Glutamatergic neuron (in vitro differentiated cells): ENCODE measurements around the gene ALG8. TPM values are rescaled to one million over a fixed set of nuclear protein-coding genes. Genes with fewer than 3 reads are reported as not detected.

ENCODE experiments used
- DNase-seq: peaks from one replicate; pipeline ENCODE4 v3.0.0; 2022
- H3K27ac Mint-ChIP-seq: one replicate; pipeline ENCODE4 v1.8.0; 2020; ENCODE audit warnings: mild to moderate bottlenecking, mixed read lengths, inconsistent platforms; ENCODE audit not compliant: unreplicated experiment
- H3K27me3 Mint-ChIP-seq: one replicate; pipeline ENCODE4 v1.8.0; 2020; ENCODE audit warnings: mild to moderate bottlenecking, moderate library complexity, mixed read lengths, inconsistent platforms; ENCODE audit not compliant: unreplicated experiment
- H3K36me3 Mint-ChIP-seq: one replicate; pipeline ENCODE4 v1.8.0; 2020; ENCODE audit warnings: mild to moderate bottlenecking, mixed read lengths, inconsistent platforms; ENCODE audit not compliant: unreplicated experiment
- H3K4me1 Mint-ChIP-seq: one replicate; pipeline ENCODE4 v1.8.0; 2020; ENCODE audit warnings: mild to moderate bottlenecking, low read depth, mixed read lengths, inconsistent platforms; ENCODE audit not compliant: unreplicated experiment
- H3K4me3 Mint-ChIP-seq: one replicate; pipeline ENCODE4 v1.8.0; 2020; ENCODE audit warnings: mild to moderate bottlenecking, mixed read lengths, inconsistent platforms; ENCODE audit not compliant: unreplicated experiment
- H3K9me3 Mint-ChIP-seq: one replicate; pipeline ENCODE4 v1.8.0; 2020; ENCODE audit warnings: mild to moderate bottlenecking, moderate library complexity, mixed read lengths, inconsistent platforms; ENCODE audit not compliant: unreplicated experiment
- CTCF ChIP-seq: fragments of 200-600 bp; sonication (generic); IDR thresholded peaks from one replicate; pipeline ENCODE4 v1.5.0; 2021; ENCODE audit not compliant: partially characterized antibody, unreplicated experiment
- total RNA-seq: library from RNA; stranded (reverse); fragmentation: NEBNext Ultra II Directional; extraction: Animal tissue kit (Norgen Biotek cat#: 25700); gene quantifications from one replicate; pipeline ENCODE4 v1.2.1, GENCODE V29; 2021; ENCODE audit not compliant: unreplicated experiment

Gene ALG8
- total RNA-seq, 1 donor from 2014 or later = 30.3 TPM

DNA sequence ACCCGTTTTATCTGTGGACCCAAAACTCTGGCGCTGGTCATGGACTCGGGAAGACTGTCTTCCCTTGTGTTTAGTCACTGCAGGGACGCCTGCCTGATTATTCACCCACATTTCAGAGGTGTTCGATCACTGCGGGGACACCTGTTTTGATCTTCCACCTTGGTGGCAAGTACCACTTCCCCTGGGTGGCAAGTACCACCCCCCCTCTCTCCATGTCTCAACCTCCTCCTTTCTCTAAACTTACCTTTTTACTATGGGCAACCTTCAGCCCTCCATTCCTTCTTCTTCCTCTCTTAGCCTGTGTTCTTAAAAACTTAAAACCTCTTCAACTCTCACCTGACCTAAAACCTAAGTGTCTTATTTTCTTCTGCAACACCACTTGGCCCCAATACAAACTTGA lies 57.8 kb downstream of the ALG8 start:
- H3K4me3 Mint-ChIP-seq = peak overlapping the region; percentile 21
- H3K27me3 Mint-ChIP-seq = peaks cover 3% of the 10 kb centered on the region
- H3K4me1 Mint-ChIP-seq = peaks cover 13% of the 10 kb centered on the region
- TF ChIP-seq CTCF = no peak
- no peak for DNase-seq
- H3K9me3 Mint-ChIP-seq = peaks cover 7% of the 10 kb centered on the region
- peak overlapping the region; percentile 28 for H3K27ac Mint-ChIP-seq
- no peaks in the 10 kb centered on the region for H3K36me3 Mint-ChIP-seq

- Mint-ChIP-seq H3K4me1 (peaks cover 14% of the 10 kb centered on the region), H3K27me3 (peaks cover 3% of the 10 kb centered on the region), H3K36me3 (no peaks in the 10 kb centered on the region), H3K4me3 (no peak overlapping the region), H3K27ac (peak overlapping the region; percentile 28), H3K9me3 (peaks cover 7% of the 10 kb centered on the region)
- no peak for DNase-seq
- no peak for TF ChIP-seq CTCF
Observed at GRCh38 chr11:78080818-78081495, 58.5 kb downstream of the ALG8 start.

DNA sequence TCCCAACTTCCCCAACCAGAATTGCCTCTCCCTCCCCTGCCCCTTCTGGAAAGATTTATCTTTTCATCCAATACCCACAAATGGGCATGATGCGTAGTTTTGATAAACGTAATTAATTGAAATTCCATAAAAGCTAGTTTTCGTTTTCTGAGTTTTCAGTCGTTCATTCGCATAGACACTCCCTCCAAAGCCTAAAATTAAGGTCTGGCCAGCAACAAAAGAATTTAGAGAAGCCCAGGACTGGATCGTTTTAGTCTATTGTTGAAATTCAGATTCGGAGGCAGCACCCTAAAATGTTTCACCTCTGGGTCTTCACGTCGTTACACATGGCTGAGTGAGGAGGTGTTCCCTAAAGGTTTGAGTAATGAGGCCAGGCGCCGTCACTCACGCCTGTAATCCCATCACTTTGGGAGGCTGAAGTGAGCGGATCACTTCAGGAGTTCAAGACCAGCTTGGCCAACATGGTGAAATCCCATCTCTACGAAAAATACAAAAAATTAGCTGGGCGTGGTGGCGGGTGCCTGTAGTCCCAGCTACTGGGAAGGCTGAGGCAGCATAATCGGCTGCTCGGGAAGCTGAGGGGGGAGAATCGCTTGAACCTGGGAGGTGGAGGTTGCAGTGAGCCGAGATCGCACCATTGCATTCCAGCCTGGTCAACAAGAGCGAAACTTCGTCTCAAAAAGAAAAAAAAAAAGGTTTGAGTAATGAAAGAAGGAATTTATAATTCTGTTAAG lies 59.2 kb downstream of the ALG8 start:
- peaks cover 7% of the 10 kb centered on the region for H3K9me3 Mint-ChIP-seq
- DNase-seq = no peak
- peak overlapping the region; percentile 90 for H3K27ac Mint-ChIP-seq
- peaks cover 3% of the 10 kb centered on the region for H3K27me3 Mint-ChIP-seq
- peak overlapping the region; percentile 97 for H3K4me3 Mint-ChIP-seq
- peaks cover 14% of the 10 kb centered on the region for H3K4me1 Mint-ChIP-seq
- no peak for TF ChIP-seq CTCF
- H3K36me3 Mint-ChIP-seq = no peaks in the 10 kb centered on the region

- peak within 1 kb of the TSS; percentile 97 for H3K4me3 Mint-ChIP-seq
- peak within 1 kb of the TSS; percentile 90 for H3K27ac Mint-ChIP-seq
- peak; percentile 80 for DNase-seq
- peaks cover 19% of the 10 kb centered on the region for H3K4me1 Mint-ChIP-seq
- no peak for TF ChIP-seq CTCF
- H3K9me3 Mint-ChIP-seq = peaks cover 7% of the 10 kb centered on the region
- H3K27me3 Mint-ChIP-seq = peaks cover 3% of the 10 kb centered on the region
- no peaks in the 10 kb centered on the region for H3K36me3 Mint-ChIP-seq
Observed at GRCh38 chr11:78079232-78080083, 60.0 kb downstream of the ALG8 start, which contains the start of gene NDUFC2. NDUFC2 (minus strand) TSS chr11:78079862; CDS start chr11:78079744, 118 bp downstream.
